ENCODE results near the gene OR6C6. TPM values are rescaled to one million over a fixed set of nuclear protein-coding genes. Genes with fewer than 3 reads are reported as not detected.
"Not testable (repeated sequence)": the region's sequence is repeated elsewhere in the genome, so short reads cannot be mapped to it uniquely, and the experiment has no call there.

OR6C6 gene
- polyA plus RNA-seq (2012; ENCODE audit: low read depth, missing spikeins) = not detected

- DNase-seq (ENCODE audit: insufficient read length, low spot score) (no peak), FAIRE-seq (no peak)
- TF ChIP-seq POLR2A (IDR thresholded peaks at IDR 0.05; ENCODE audit: low read depth, low read length) (no peak), POLR2AphosphoS5 (IDR thresholded peaks at IDR 0.05; ENCODE audit: low read depth, low read length) (no peak), TAF1 (IDR thresholded peaks at IDR 0.05; ENCODE audit: low read depth, low read length) (no peak), POU2F2 (IDR thresholded peaks at IDR 0.05; ENCODE audit: low read depth, low read length) (no peak), PAX5 (IDR thresholded peaks at IDR 0.05; ENCODE audit: insufficient read depth, low read length, severe bottlenecking) (no peak), SPI1 (IDR thresholded peaks at IDR 0.05; ENCODE audit: low read depth, low read length) (no peak)
Measured at GRCh38 chr12:55296469-55296868, at the start of gene OR6C6. TSS of gene OR6C6 (minus strand) at chr12:55296569. CDS start at chr12:55295232, 1,337 bp downstream.

DNA sequence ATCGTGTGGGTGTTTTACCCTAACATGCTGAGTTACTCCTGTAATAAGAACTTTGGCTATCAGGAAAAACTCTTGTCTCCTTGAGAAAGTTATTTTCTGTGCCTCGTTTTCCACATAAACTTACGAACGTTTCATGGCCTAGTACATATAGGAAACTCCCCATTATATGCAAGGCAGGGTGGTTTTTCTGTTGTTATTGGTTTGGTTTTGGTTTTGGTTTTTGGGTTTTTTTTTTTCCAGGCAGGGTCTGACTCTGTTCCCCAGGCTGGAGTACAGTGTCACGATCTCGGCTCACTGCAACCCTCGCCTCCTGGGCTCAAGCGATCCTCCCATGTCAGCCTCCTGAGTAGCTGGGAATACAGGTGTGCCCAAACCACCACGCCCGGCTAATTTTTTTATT, 39.6 kb upstream of the OR6C6 start:
- DNase-seq (ENCODE audit: insufficient read length, low spot score) (no peak), FAIRE-seq (no peak)
- TF ChIP-seq TAF1 (IDR thresholded peaks at IDR 0.05; ENCODE audit: low read depth, low read length) (no peak), POLR2AphosphoS5 (IDR thresholded peaks at IDR 0.05; ENCODE audit: low read depth, low read length) (no peak), POLR2A (IDR thresholded peaks at IDR 0.05; ENCODE audit: low read depth, low read length) (no peak), POU2F2 (IDR thresholded peaks at IDR 0.05; ENCODE audit: low read depth, low read length) (no peak), PAX5 (IDR thresholded peaks at IDR 0.05; ENCODE audit: insufficient read depth, low read length, severe bottlenecking) (no peak), SPI1 (IDR thresholded peaks at IDR 0.05; ENCODE audit: low read depth, low read length) (no peak)

- FAIRE-seq (no peak), DNase-seq (ENCODE audit: insufficient read length, low spot score) (no peak)
- TF ChIP-seq POLR2A (IDR thresholded peaks at IDR 0.05; ENCODE audit: low read depth, low read length) (no peak), TAF1 (IDR thresholded peaks at IDR 0.05; ENCODE audit: low read depth, low read length) (no peak), POU2F2 (IDR thresholded peaks at IDR 0.05; ENCODE audit: low read depth, low read length) (no peak), PAX5 (IDR thresholded peaks at IDR 0.05; ENCODE audit: insufficient read depth, low read length, severe bottlenecking) (no peak), POLR2AphosphoS5 (IDR thresholded peaks at IDR 0.05; ENCODE audit: low read depth, low read length) (no peak), SPI1 (IDR thresholded peaks at IDR 0.05; ENCODE audit: low read depth, low read length) (no peak)
Measured at GRCh38 chr12:55330446-55330845, 34.1 kb upstream of the OR6C6 start, which contains the start of gene OR6C3. TSS of gene OR6C3 (plus strand) at chr12:55330746. CDS start at chr12:55331701, 955 bp downstream.

DNA sequence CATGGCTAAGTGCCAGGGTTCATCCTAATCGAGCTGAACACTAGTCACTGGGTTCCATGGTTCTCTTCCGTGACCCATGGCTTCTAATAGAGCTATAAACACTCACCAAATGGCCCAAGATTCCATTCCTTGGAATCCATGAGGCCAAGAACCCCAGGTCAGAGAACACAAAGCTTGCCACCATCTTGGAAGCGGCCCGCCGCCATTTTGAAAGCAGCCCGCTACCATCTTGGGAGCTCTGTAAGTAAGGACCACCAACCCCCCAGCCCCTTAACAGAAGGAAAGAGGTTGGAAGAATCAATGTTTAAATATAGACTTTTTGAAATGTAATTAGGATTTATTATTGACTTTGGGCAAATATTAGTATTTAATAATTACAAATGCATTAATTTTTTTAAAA, 29.4 kb upstream of the OR6C6 start:
- FAIRE-seq; DNase-seq (ENCODE audit: insufficient read length, low spot score): not testable (repeated sequence)

DNA sequence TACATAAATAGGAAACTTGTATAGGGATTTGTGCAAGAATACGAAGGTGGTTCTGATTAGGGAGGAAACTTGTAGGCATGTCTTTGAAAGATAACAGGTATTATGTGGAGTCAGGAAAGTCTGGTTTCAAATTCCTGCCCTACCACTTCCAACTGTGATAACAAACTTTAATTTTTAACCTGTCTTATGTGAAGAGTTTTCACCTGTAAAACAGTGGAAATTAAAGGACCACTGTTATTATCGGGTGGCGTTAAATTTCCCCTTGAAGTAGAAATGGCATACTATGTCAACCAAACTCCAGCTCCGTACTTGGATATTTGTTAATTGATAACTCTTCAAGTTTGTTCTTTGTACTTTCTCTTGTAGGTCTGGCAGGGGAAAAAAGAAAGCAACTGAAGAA, 23.8 kb upstream of the OR6C6 start:
- FAIRE-seq (no peak), DNase-seq (ENCODE audit: insufficient read length, low spot score) (no peak)
- TF ChIP-seq POU2F2 (IDR thresholded peaks at IDR 0.05; ENCODE audit: low read depth, low read length) (no peak), POLR2AphosphoS5 (IDR thresholded peaks at IDR 0.05; ENCODE audit: low read depth, low read length) (no peak), TAF1 (IDR thresholded peaks at IDR 0.05; ENCODE audit: low read depth, low read length) (no peak), PAX5 (IDR thresholded peaks at IDR 0.05; ENCODE audit: insufficient read depth, low read length, severe bottlenecking) (no peak), POLR2A (IDR thresholded peaks at IDR 0.05; ENCODE audit: low read depth, low read length) (no peak), SPI1 (IDR thresholded peaks at IDR 0.05; ENCODE audit: low read depth, low read length) (no peak)

DNA sequence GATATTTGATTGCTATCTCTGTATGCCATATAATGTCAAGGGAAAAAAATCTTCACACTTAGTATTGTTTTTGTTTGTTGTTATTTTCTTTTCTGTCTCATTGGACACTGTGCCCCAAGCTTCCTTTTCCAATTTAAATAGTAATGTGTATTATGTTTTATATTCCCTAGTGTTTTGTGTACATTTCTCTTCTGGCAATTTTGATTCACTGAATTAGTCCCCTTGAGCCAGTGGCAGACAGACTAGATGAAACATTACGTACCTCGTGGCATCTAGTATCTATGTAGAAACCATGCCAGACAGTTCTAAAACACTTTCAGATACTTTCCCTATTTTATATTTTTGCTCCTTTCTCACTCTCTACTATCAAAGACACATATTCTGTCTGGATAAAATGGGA, 17.7 kb upstream of the OR6C6 start, which contains the start of gene OR6C1:
Gene OR6C1, plus strand, starts transcription at position 301 of the 400 bp plus-strand sequence. CDS start 6,257 bp downstream, outside the sequence.
- no peak for TF ChIP-seq POLR2A (IDR thresholded peaks at IDR 0.05; ENCODE audit: low read depth, low read length)
- TF ChIP-seq SPI1 (IDR thresholded peaks at IDR 0.05; ENCODE audit: low read depth, low read length) = no peak
- no peak for TF ChIP-seq TAF1 (IDR thresholded peaks at IDR 0.05; ENCODE audit: low read depth, low read length)
- TF ChIP-seq PAX5 (IDR thresholded peaks at IDR 0.05; ENCODE audit: insufficient read depth, low read length, severe bottlenecking) = no peak
- no peak for TF ChIP-seq POLR2AphosphoS5 (IDR thresholded peaks at IDR 0.05; ENCODE audit: low read depth, low read length)

DNA sequence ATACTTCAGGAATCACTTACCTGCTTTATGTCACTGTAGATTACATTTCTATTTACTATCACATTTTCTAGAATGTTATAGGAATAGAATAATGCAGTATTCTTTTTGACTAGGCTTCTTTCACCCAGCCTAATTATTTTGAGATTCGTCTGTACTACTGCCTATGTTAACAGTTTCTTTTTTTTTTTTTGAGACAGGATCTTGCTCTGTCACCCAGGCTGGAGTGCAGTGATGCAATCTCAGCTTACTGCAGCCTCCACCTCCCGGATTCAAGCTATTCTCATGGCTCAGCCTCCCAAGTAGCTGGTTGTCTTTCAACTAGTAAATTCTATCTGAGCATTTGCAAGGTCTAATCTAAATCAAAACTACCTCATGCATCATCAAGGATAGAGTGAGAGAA, 6.4 kb downstream of the OR6C6 start:
- no peak for FAIRE-seq
- TF ChIP-seq POLR2A (IDR thresholded peaks at IDR 0.05; ENCODE audit: low read depth, low read length) = no peak
- no peak for TF ChIP-seq SPI1 (IDR thresholded peaks at IDR 0.05; ENCODE audit: low read depth, low read length)
- TF ChIP-seq PAX5 (IDR thresholded peaks at IDR 0.05; ENCODE audit: insufficient read depth, low read length, severe bottlenecking) = no peak
- DNase-seq (ENCODE audit: insufficient read length, low spot score) = no peak

More for the DNA sequence above, 17.7 kb upstream of the OR6C6 start, which contains the start of gene OR6C1:
- FAIRE-seq (no peak), DNase-seq (ENCODE audit: insufficient read length, low spot score) (no peak)

- no peak for TF ChIP-seq TAF1 (IDR thresholded peaks at IDR 0.05; ENCODE audit: low read depth, low read length)
- TF ChIP-seq SPI1 (IDR thresholded peaks at IDR 0.05; ENCODE audit: low read depth, low read length) = no peak
- no peak for TF ChIP-seq PAX5 (IDR thresholded peaks at IDR 0.05; ENCODE audit: insufficient read depth, low read length, severe bottlenecking)
- no peak for TF ChIP-seq POLR2AphosphoS5 (IDR thresholded peaks at IDR 0.05; ENCODE audit: low read depth, low read length)
- TF ChIP-seq POLR2A (IDR thresholded peaks at IDR 0.05; ENCODE audit: low read depth, low read length) = no peak
- TF ChIP-seq POU2F2 (IDR thresholded peaks at IDR 0.05; ENCODE audit: low read depth, low read length) = no peak
- FAIRE-seq = no peak
- no peak for DNase-seq (ENCODE audit: insufficient read length, low spot score)
Measured at GRCh38 chr12:55280991-55281390, 15.4 kb downstream of the OR6C6 start.

DNA sequence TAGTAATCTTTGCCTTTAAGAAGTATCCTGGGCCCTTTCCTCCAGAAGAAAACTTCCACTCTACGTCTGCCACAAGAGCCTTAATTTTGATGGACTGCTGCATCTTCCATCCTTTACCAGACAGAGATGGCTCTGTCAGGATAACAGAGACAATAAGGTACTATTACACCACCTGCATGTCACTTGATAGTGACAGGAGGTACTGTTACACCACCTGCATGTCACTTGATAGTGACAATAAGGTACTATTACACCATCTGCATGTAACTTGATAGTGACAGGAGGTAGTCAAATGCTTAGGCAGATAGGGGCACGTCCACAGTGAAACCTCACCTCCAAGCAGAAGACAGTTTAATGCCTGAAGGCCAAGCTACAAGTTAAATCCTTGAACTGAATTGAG, 38.1 kb downstream of the OR6C6 start:
- DNase-seq (ENCODE audit: insufficient read length, low spot score) (no peak), FAIRE-seq (no peak)
- TF ChIP-seq PAX5 (IDR thresholded peaks at IDR 0.05; ENCODE audit: insufficient read depth, low read length, severe bottlenecking) (no peak), SPI1 (IDR thresholded peaks at IDR 0.05; ENCODE audit: low read depth, low read length) (no peak), POLR2AphosphoS5 (IDR thresholded peaks at IDR 0.05; ENCODE audit: low read depth, low read length) (no peak), POU2F2 (IDR thresholded peaks at IDR 0.05; ENCODE audit: low read depth, low read length) (no peak), POLR2A (IDR thresholded peaks at IDR 0.05; ENCODE audit: low read depth, low read length) (no peak), TAF1 (IDR thresholded peaks at IDR 0.05; ENCODE audit: low read depth, low read length) (no peak)

- DNase-seq (ENCODE audit: insufficient read length, low spot score) (no peak), FAIRE-seq (no peak)
- TF ChIP-seq POLR2A (IDR thresholded peaks at IDR 0.05; ENCODE audit: low read depth, low read length) = no peak
- no peak for TF ChIP-seq POU2F2 (IDR thresholded peaks at IDR 0.05; ENCODE audit: low read depth, low read length)
- no peak for TF ChIP-seq PAX5 (IDR thresholded peaks at IDR 0.05; ENCODE audit: insufficient read depth, low read length, severe bottlenecking)
- no peak for TF ChIP-seq TAF1 (IDR thresholded peaks at IDR 0.05; ENCODE audit: low read depth, low read length)
- TF ChIP-seq POLR2AphosphoS5 (IDR thresholded peaks at IDR 0.05; ENCODE audit: low read depth, low read length) = no peak
- TF ChIP-seq SPI1 (IDR thresholded peaks at IDR 0.05; ENCODE audit: low read depth, low read length) = no peak
Measured at GRCh38 chr12:55256831-55257230, 39.5 kb downstream of the OR6C6 start.
